ENCODE data around the gene MYH15.

- no peak for TF ChIP-seq CTCF (IDR thresholded peaks at IDR 0.05; ENCODE audit: poor library complexity)
- no peak for TF ChIP-seq EZH2phosphoT487 (IDR thresholded peaks at IDR 0.05; ENCODE audit: low read depth, severe bottlenecking, unreplicated experiment)
Measured at GRCh38 chr3:108497271-108497670, 13.1 kb downstream of the MYH15 start.

Measured in hepatocyte (in vitro differentiated cells).